Smooth muscle cell (in vitro differentiated cells): ENCODE measurements around the gene CFAP46. TPM values are rescaled to one million over a fixed set of nuclear protein-coding genes. Genes with fewer than 3 reads are reported as not detected.

ENCODE experiments used
- DNase-seq: peaks from one replicate; lab custom pipeline; 2025; ENCODE audit not compliant: unreplicated experiment; lab: John Stamatoyannopoulos, UW
- H2AFZ ChIP-seq: fragments of 200-600 bp; sonication (generic); 2 replicates; pipeline ENCODE4 v1.6.0; 2016; ENCODE audit warnings: antibody characterized with exemption, low read depth, mild to moderate bottlenecking
- H3F3A ChIP-seq: fragments of 200-600 bp; sonication (generic); 2 replicates; pipeline ENCODE4 v1.6.0; 2017; ENCODE audit warnings: antibody characterized with exemption, low read depth
- H3K27ac ChIP-seq: fragments of 200-600 bp; sonication (generic); 2 replicates; pipeline ENCODE4 v1.5.1; 2016; ENCODE audit warnings: low read depth, mild to moderate bottlenecking
- H3K27me3 ChIP-seq: fragments of 200-600 bp; sonication (generic); 2 replicates; pipeline ENCODE4 v1.6.1; 2016; ENCODE audit warnings: low read depth, mild to moderate bottlenecking
- H3K36me3 ChIP-seq: fragments of 200-600 bp; sonication (generic); 2 replicates; pipeline ENCODE4 v1.5.1; 2016; ENCODE audit warnings: low read depth
- H3K4me1 ChIP-seq: fragments of 200-600 bp; sonication (generic); 2 replicates; pipeline ENCODE4 v1.5.1; 2016; ENCODE audit warnings: low read depth
- H3K4me2 ChIP-seq: fragments of 200-600 bp; sonication (generic); 2 replicates; pipeline ENCODE4 v1.6.0; 2016; ENCODE audit warnings: mild to moderate bottlenecking
- H3K4me3 ChIP-seq: fragments of 200-600 bp; sonication (generic); 2 replicates; pipeline ENCODE4 v1.5.1; 2016; ENCODE audit warnings: mild to moderate bottlenecking
- H3K79me2 ChIP-seq: fragments of 200-600 bp; sonication (generic); 2 replicates; pipeline ENCODE4 v1.6.0; 2016; ENCODE audit warnings: low read depth, mild to moderate bottlenecking
- H3K9ac ChIP-seq: fragments of 200-600 bp; sonication (generic); 2 replicates; pipeline ENCODE4 v1.6.0; 2016; ENCODE audit warnings: low read depth
- H3K9me3 ChIP-seq: fragments of 200-600 bp; sonication (generic); replicated peaks from 2 replicates; pipeline ENCODE4 v1.5.1; 2016; ENCODE audit warnings: low read depth
- H4K20me1 ChIP-seq: fragments of 200-600 bp; sonication (generic); 2 replicates; pipeline ENCODE4 v1.6.0; 2016; ENCODE audit warnings: low read depth
- CTCF ChIP-seq: fragments of 200-600 bp; sonication (generic); IDR thresholded peaks from 2 replicates; pipeline ENCODE4 v1.5.1; 2017; ENCODE audit warnings: borderline replicate concordance, mild to moderate bottlenecking, antibody characterized with exemption; ENCODE audit not compliant: insufficient read depth, poor library complexity, severe bottlenecking
- WGBS: methylation state at CpG from one replicate; pipeline ENCODE4 v1.1.7; 2016; ENCODE audit warnings: low lambda C conversion rate; 5-methylcytosine and 5-hydroxymethylcytosine counted together
- polyA plus RNA-seq: library from polyadenylated mRNA; unstranded; fragments of >200 nt; fragmentation: Nextera tagmentation; extraction: Ambion mirVana; gene quantifications from 2 replicates; pipeline ENCODE4 v1.2.1, GENCODE V29; 2016
- total RNA-seq: library from RNA; depleted of rRNA; stranded (reverse); fragments of >200 nt; gene quantifications from 2 replicates; pipeline ENCODE4 v1.2.3, GENCODE V29; 2014

Gene CFAP46
- total and polyA plus RNA-seq, 2 experiments from 2014 or later = 1.1 to 2.0 TPM

- no peak for TF ChIP-seq CTCF
- Histone ChIP-seq H3K4me1 (no peaks in the 10 kb centered on the region), H2AFZ (no peak overlapping the region), H3K4me2 (no peak overlapping the region), H3K9me3 (no peaks in the 10 kb centered on the region), H4K20me1 (no peaks in the 10 kb centered on the region), H3K4me3 (no peak overlapping the region), H3K9ac (no peak overlapping the region), H3K79me2 (no peaks in the 10 kb centered on the region), H3F3A (no peaks in the 10 kb centered on the region), H3K36me3 (no peaks in the 10 kb centered on the region), H3K27me3 (peaks cover 8% of the 10 kb centered on the region), H3K27ac (no peak overlapping the region)
- 93% methylated on average over 8 of the region's 8 CpGs for WGBS
- no peak for DNase-seq
Observed at GRCh38 chr10:132973903-132974241, 31.5 kb upstream of the CFAP46 start.

GRCh38 chr10:132972986-132973902 lies 30.9 kb upstream of the CFAP46 start:
- TF ChIP-seq CTCF = no peak
- peaks cover 12% of the 10 kb centered on the region for H3K27me3 ChIP-seq
- WGBS = 92% methylated on average over 28 of the region's 28 CpGs
- H3K79me2 ChIP-seq = no peaks in the 10 kb centered on the region
- H3K4me3 ChIP-seq = no peak overlapping the region
- H2AFZ ChIP-seq = no peak overlapping the region
- H3F3A ChIP-seq = no peaks in the 10 kb centered on the region
- no peaks in the 10 kb centered on the region for H4K20me1 ChIP-seq
- no peak overlapping the region for H3K9ac ChIP-seq
- H3K4me2 ChIP-seq = no peak overlapping the region
- no peak overlapping the region for H3K27ac ChIP-seq
- H3K9me3 ChIP-seq = no peaks in the 10 kb centered on the region
- H3K36me3 ChIP-seq = no peaks in the 10 kb centered on the region
- DNase-seq = no peak
- H3K4me1 ChIP-seq = no peaks in the 10 kb centered on the region

GRCh38 chr10:132972149-132972985 lies 30.0 kb upstream of the CFAP46 start:
- no peaks in the 10 kb centered on the region for H4K20me1 ChIP-seq
- H3K36me3 ChIP-seq = no peaks in the 10 kb centered on the region
- no peak overlapping the region for H3K27ac ChIP-seq
- no peak overlapping the region for H3K4me2 ChIP-seq
- no peaks in the 10 kb centered on the region for H3K9me3 ChIP-seq
- H3K4me1 ChIP-seq = no peaks in the 10 kb centered on the region
- no peaks in the 10 kb centered on the region for H3F3A ChIP-seq
- no peak overlapping the region for H2AFZ ChIP-seq
- no peak overlapping the region for H3K9ac ChIP-seq
- no peak overlapping the region for H3K4me3 ChIP-seq
- TF ChIP-seq CTCF = no peak
- H3K79me2 ChIP-seq = no peaks in the 10 kb centered on the region
- WGBS = 84% methylated on average over 26 of the region's 26 CpGs
- no peak for DNase-seq
- H3K27me3 ChIP-seq = peaks cover 12% of the 10 kb centered on the region
